SK-N-SH (cell line): ENCODE data around the gene TRDMT1.

Source experiments
- CTCF ChIP-seq: fragments of 200-600 bp; sonication (generic); IDR thresholded peaks from 2 replicates; pipeline ENCODE4 v1.6.1; 2017; ENCODE audit warnings: antibody characterized with exemption, mild to moderate bottlenecking, moderate library complexity
- EP300 ChIP-seq, 2 experiments: IDR thresholded peaks; 2 replicates each; pipeline versions ENCODE4 v1.4.0 to v1.6.1; 2012; ENCODE audit warnings: borderline replicate concordance in 1 of 2, low read depth in 1 of 2, low read length in 1 of 2
- EZH2phosphoT487 ChIP-seq: fragments of 200-600 bp; sonication (generic); IDR thresholded peaks from 2 replicates; pipeline ENCODE4 v1.6.1; 2017; ENCODE audit warnings: low read depth, mixed run types, mild to moderate bottlenecking, antibody characterized with exemption, moderate library complexity, borderline replicate concordance
- FOXJ3 ChIP-seq: sonication (generic); formaldehyde crosslinking; IDR thresholded peaks from 2 replicates; pipeline ENCODE4 v1.5.1; 2020; ENCODE audit warnings: mild to moderate bottlenecking, missing genetic modification reagents
- MAX ChIP-seq: IDR thresholded peaks from 2 replicates; pipeline ENCODE4 v1.4.0; 2012; ENCODE audit warnings: low read depth
- NRF1 ChIP-seq: IDR thresholded peaks from 2 replicates; pipeline ENCODE4 v1.6.1; 2012; ENCODE audit warnings: low read depth, mild to moderate bottlenecking, low read length
- RCOR1 ChIP-seq: fragments of 150-350 bp; IDR thresholded peaks from 2 replicates; pipeline ENCODE4 v1.6.1; 2017; ENCODE audit warnings: antibody characterized with exemption, low read length
- REST ChIP-seq: IDR thresholded peaks from 2 replicates; pipeline ENCODE4 v1.6.1; 2012; ENCODE audit warnings: mild to moderate bottlenecking, low read depth, low read length, moderate library complexity
- RFX5 ChIP-seq: IDR thresholded peaks from 2 replicates; pipeline ENCODE4 v1.6.1; 2012; ENCODE audit warnings: mild to moderate bottlenecking, improper control_type of control experiment, low read length
- SMC3 ChIP-seq: IDR thresholded peaks from 2 replicates; pipeline ENCODE4 v1.6.1; 2012; ENCODE audit warnings: low read depth, low read length, improper control_type of control experiment
- USF2 ChIP-seq: fragments of 150-350 bp; IDR thresholded peaks from 2 replicates; pipeline ENCODE4 v1.6.1; 2017; ENCODE audit warnings: antibody characterized with exemption, low read length, low read depth, borderline replicate concordance

- TF ChIP-seq EZH2phosphoT487 = no peak
- TF ChIP-seq USF2 = no peak
- TF ChIP-seq MAX = peak; percentile 24; the same call in 1 of the 2 replicates
- peak in 1 of 2 experiments; percentile 93; a peak in 2 of 4 replicates for TF ChIP-seq EP300 (IDR thresholded peaks at IDR 0.05; ENCODE audit: borderline replicate concordance in 1 of 2, low read depth in 1 of 2, low read length in 1 of 2)
- TF ChIP-seq SMC3 = no peak
- TF ChIP-seq REST = no peak
- no peak for TF ChIP-seq CTCF
- no peak for TF ChIP-seq NRF1
- no peak for TF ChIP-seq RFX5
- no peak for TF ChIP-seq RCOR1
- TF ChIP-seq FOXJ3 (CRISPR knock-in tag) = no peak
Measured at GRCh38 chr10:17216217-17216900, 14.9 kb upstream of the TRDMT1 start.
